SK-N-MC (cell line): Measurements from ENCODE around the gene POLR3K.

ENCODE experiments used
- DNase-seq: peaks from one replicate; pipeline ENCODE4 v3.0.0-alpha.2; 2011; ENCODE audit warnings: low read depth, low spot score
- H3K27ac ChIP-seq: fragments of 200-600 bp; sonication (generic); 2 replicates; pipeline ENCODE4 v1.5.1; 2016; ENCODE audit warnings: mixed run types
- H3K36me3 ChIP-seq: fragments of 200-600 bp; sonication (generic); 2 replicates; pipeline ENCODE4 v1.6.1; 2017; ENCODE audit warnings: antibody characterized with exemption, low read length, mixed read lengths; ENCODE audit not compliant: insufficient read depth
- H3K4me3 ChIP-seq: fragments of 200-600 bp; sonication (generic); 2 replicates; pipeline ENCODE4 v1.5.1; 2016
- H3K9ac ChIP-seq: fragments of 200-600 bp; sonication (generic); 2 replicates; pipeline ENCODE4 v1.8.0; 2017; ENCODE audit warnings: mixed run types, mixed read lengths; ENCODE audit not compliant: insufficient read length
- H3K9me3 ChIP-seq: fragments of 200-600 bp; sonication (generic); 2 replicates; pipeline ENCODE4 v1.6.1; 2017; ENCODE audit warnings: low read depth, mild to moderate bottlenecking, antibody characterized with exemption, low read length, moderate library complexity, mixed read lengths
- EZH2 ChIP-seq: fragments of 200-600 bp; sonication (generic); IDR thresholded peaks from one replicate; pipeline ENCODE4 v1.6.1; 2017; ENCODE audit warnings: antibody characterized with exemption
- FOXP2 ChIP-seq: optimal IDR thresholded peaks from 2 replicates; pipeline ENCODE3; 2011; ENCODE audit warnings: mild to moderate bottlenecking, moderate library complexity; ENCODE audit not compliant: insufficient read depth; ENCODE audit errors: extremely low read length, control extremely low read depth
- POLR2AphosphoS5 ChIP-seq: IDR thresholded peaks from 2 replicates; pipeline ENCODE4 v1.6.1; 2012; ENCODE audit warnings: mild to moderate bottlenecking, low read depth, low read length, borderline replicate concordance

POLR3K gene

GRCh38 chr16:69181-69580 is 15.8 kb upstream of the POLR3K start:
- no peak overlapping the region for H3K9ac ChIP-seq

DNA sequence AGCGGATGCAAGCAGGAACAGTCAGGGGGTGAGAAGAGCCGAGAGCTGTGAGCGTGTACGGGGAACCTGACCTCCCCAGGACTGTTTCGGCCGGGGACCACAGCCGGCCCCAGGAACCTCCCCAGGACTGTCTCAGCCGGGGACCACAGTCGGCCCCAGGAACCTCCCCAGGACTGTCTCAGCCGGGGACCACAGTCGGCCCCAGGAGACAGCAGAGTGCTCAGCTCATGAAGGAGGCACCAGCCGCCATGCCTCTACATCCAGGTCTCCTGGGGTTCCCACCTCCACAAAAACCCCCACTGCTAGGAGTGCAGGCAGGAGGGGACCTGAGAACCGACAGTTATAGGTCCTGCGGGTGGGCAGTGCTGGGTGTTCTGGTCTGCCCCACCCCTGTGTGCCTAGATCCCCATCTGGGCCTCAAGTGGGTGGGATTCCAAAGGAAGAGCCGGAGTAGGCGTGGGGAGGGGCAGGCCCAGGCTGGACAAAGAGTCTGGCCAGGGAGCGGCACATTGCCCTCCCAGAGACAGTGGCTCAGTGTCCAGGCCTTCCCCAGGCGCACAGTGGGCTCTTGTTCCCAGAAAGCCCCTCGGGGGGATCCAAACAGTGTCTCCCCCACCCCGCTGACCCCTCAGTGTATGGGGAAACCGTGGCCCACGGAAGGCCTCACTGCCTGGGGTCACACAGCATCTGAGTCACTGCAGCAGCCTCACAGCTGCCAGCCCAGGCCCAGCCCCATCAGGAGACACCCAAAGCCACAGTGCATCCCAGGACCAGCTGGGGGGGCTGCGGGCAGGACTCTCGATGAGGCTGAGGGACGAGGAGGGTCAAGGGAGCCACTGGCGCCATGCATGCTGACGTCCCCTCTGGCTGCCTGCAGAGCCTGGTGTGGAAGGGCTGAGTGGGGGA is 14.7 kb upstream of the POLR3K start:
- TF ChIP-seq FOXP2 (no peak), POLR2AphosphoS5 (no peak), EZH2 (no peak)
- Histone ChIP-seq H3K36me3 (no peaks in the 10 kb centered on the region), H3K4me3 (no peak overlapping the region), H3K9me3 (no peaks in the 10 kb centered on the region), H3K9ac (no peak overlapping the region), H3K27ac (no peak overlapping the region)
- DNase-seq = no peak

More at GRCh38 chr16:69181-69580, 15.8 kb upstream of the POLR3K start:
- Histone ChIP-seq H3K36me3 (no peaks in the 10 kb centered on the region), H3K4me3 (no peak overlapping the region), H3K9me3 (no peaks in the 10 kb centered on the region), H3K27ac (no peak overlapping the region)
- DNase-seq = no peak
- TF ChIP-seq POLR2AphosphoS5 (no peak), FOXP2 (no peak), EZH2 (no peak)

- Histone ChIP-seq H3K4me3 (no peak overlapping the region), H3K27ac (no peak overlapping the region), H3K9me3 (no peaks in the 10 kb centered on the region), H3K36me3 (no peaks in the 10 kb centered on the region), H3K9ac (no peak overlapping the region)
- DNase-seq = no peak
- TF ChIP-seq FOXP2 (no peak), EZH2 (no peak), POLR2AphosphoS5 (no peak)
Observed at GRCh38 chr16:67183-67791, 13.9 kb upstream of the POLR3K start.

DNA sequence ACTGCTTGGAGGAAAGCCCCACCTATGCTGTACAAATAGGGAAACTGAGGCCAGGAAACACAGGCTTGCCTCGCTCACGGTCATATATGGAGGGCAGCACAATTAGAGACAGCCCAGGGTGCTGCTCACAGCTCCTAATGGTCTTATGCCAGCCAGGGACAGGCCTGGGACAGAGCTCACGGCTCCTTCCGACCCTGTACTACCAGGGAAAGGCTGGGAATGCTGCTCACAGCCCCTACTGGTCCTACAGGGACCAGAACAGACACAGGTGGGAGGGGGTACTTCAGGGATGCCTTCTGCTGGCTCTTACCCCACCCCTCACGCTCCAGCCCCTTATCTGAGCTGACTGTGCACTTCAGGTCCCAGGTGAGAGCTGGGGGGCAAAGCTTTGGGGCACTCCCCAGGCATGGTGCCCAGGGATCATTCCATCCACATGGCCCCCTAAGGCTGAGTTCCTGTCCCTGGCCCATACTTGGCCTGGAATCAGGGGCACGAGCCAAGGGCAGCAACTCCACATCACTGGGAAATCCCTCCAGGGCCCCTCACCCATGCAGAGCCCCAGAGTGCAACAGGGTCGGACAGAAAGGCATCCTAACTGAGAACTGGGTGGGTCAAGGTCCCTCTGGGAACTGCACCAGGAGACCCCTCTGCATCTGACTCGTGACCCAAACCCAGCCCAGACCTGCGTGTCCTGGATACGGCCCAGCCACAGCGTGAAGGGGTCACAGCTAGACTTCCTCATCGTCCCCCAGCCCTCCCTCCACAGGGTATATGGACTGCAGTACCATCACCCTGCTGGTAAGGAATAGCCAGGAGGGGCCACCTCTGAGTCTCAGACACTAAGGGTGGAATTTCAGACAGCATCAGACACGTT is 13.1 kb upstream of the POLR3K start:
- Histone ChIP-seq H3K27ac (no peak overlapping the region), H3K9ac (no peak overlapping the region)

DNA sequence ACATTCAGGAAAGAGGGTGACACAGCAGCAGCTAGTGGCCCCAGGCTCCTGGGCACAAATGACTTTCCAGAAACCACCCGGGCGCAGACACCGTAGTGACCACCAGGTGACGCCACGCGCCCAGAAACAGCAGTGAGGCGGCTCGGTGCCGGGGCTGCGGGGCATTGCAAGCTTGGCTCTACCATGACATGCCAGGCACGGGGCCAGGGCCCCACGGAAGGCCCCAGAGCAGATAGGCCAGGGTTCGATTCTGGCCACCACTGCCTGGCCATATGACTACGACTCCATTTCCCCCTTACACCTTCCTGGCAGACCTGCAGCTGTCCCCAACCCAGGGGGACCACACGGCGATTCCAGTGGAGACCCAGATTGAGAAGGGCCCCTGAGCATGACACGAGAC is 12.3 kb upstream of the POLR3K start:
- no peak for TF ChIP-seq FOXP2
- no peak for TF ChIP-seq POLR2AphosphoS5
- DNase-seq = no peak
- no peaks in the 10 kb centered on the region for H3K9me3 ChIP-seq
- no peak overlapping the region for H3K4me3 ChIP-seq
- no peak overlapping the region for H3K9ac ChIP-seq
- no peaks in the 10 kb centered on the region for H3K36me3 ChIP-seq
- no peak overlapping the region for H3K27ac ChIP-seq

More for the DNA sequence above, 13.1 kb upstream of the POLR3K start:
- TF ChIP-seq POLR2AphosphoS5 (no peak), EZH2 (no peak), FOXP2 (no peak)
- no peaks in the 10 kb centered on the region for H3K9me3 ChIP-seq
- H3K36me3 ChIP-seq = no peaks in the 10 kb centered on the region
- no peak for DNase-seq
- no peak overlapping the region for H3K4me3 ChIP-seq

DNA sequence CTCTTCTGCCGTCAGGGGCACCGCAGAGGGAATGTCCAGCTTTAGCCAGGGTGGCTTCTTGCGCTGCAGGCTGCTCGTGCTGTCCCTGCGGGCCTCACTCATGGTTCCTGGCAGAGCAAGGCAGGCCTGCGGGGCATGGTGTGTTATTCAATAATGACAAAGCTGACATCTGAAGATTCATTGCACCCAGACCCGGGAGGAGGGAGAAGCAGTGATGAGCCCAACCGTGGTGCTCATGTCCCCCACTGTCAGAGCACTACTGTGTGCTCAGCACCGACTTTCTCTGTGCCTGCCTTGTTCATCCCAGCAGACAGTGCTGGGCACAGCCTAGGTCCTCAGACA is 11.5 kb upstream of the POLR3K start:
- Histone ChIP-seq H3K36me3 (no peaks in the 10 kb centered on the region), H3K4me3 (no peak overlapping the region), H3K9ac (no peak overlapping the region), H3K27ac (no peak overlapping the region), H3K9me3 (no peaks in the 10 kb centered on the region)
- DNase-seq = no peak
- TF ChIP-seq EZH2 (no peak), POLR2AphosphoS5 (no peak), FOXP2 (no peak)

GRCh38 chr16:63998-64913 is 10.8 kb upstream of the POLR3K start:
- TF ChIP-seq POLR2AphosphoS5 = no peak
- TF ChIP-seq EZH2 = no peak
- no peak for TF ChIP-seq FOXP2
- Histone ChIP-seq H3K9ac (no peak overlapping the region), H3K4me3 (no peak overlapping the region), H3K27ac (no peak overlapping the region), H3K36me3 (no peaks in the 10 kb centered on the region), H3K9me3 (no peaks in the 10 kb centered on the region)
- no peak for DNase-seq
